H9 (cell line): Measurements from ENCODE around the gene SPECC1L. TPM values are rescaled to one million over a fixed set of nuclear protein-coding genes. Genes with fewer than 3 reads are reported as not detected.

ENCODE experiments used
- DNase-seq: peaks from one replicate; pipeline ENCODE4 v3.0.0-alpha.2; 2017
- H2AFZ ChIP-seq: one replicate; pipeline ENCODE4 v1.6.1; 2013; ENCODE audit warnings: mild to moderate bottlenecking, low read length, control low read depth, moderate library complexity
- H2AK5ac ChIP-seq: 2 replicates; pipeline ENCODE4 v1.6.1; 2013; ENCODE audit warnings: low read length, control low read depth, mixed read lengths; ENCODE audit not compliant: insufficient read length
- H2BK120ac ChIP-seq: one replicate; pipeline ENCODE4 v1.6.1; 2013; ENCODE audit warnings: low read depth, mild to moderate bottlenecking, low read length, control low read depth, inconsistent platforms; ENCODE audit not compliant: poor library complexity, severe bottlenecking
- H2BK12ac ChIP-seq: 2 replicates; pipeline ENCODE4 v1.6.1; 2013; ENCODE audit warnings: low read length, control low read depth, mixed read lengths, low read depth; ENCODE audit not compliant: insufficient read length
- H2BK15ac ChIP-seq: 2 replicates; pipeline ENCODE4 v1.6.1; 2013; ENCODE audit warnings: low read depth, low read length, control low read depth
- H2BK20ac ChIP-seq: one replicate; pipeline ENCODE4 v1.6.1; 2013; ENCODE audit warnings: low read depth, mild to moderate bottlenecking, low read length, control low read depth, inconsistent platforms; ENCODE audit not compliant: poor library complexity, severe bottlenecking
- H2BK5ac ChIP-seq: 2 replicates; pipeline ENCODE4 v1.6.1; 2013; ENCODE audit warnings: low read length, control low read depth, mixed read lengths; ENCODE audit not compliant: insufficient read length
- H3K14ac ChIP-seq: 2 replicates; pipeline ENCODE4 v1.6.1; 2013; ENCODE audit warnings: low read length, control low read depth; ENCODE audit not compliant: insufficient read depth
- H3K18ac ChIP-seq: 2 replicates; pipeline ENCODE4 v1.6.1; 2013; ENCODE audit warnings: low read depth, mild to moderate bottlenecking, mixed read lengths, low read length, control low read depth; ENCODE audit not compliant: insufficient read length
- H3K23ac ChIP-seq: 2 replicates; pipeline ENCODE4 v1.6.1; 2013; ENCODE audit warnings: low read length, control low read depth, mixed read lengths, low read depth; ENCODE audit not compliant: insufficient read length
- H3K23me2 ChIP-seq: 2 replicates; pipeline ENCODE4 v1.6.1; 2013; ENCODE audit warnings: low read depth, mild to moderate bottlenecking, mixed read lengths, low read length, control low read depth; ENCODE audit not compliant: insufficient read length, poor library complexity, severe bottlenecking
- H3K27ac ChIP-seq: 2 replicates; pipeline ENCODE4 v1.5.1; 2013; ENCODE audit warnings: low read length, control low read depth, mixed read lengths, low read depth; ENCODE audit not compliant: insufficient read length
- H3K27me3 ChIP-seq: 2 replicates; pipeline ENCODE4 v1.6.1; 2013; ENCODE audit warnings: low read length, control low read depth, inconsistent platforms; ENCODE audit not compliant: insufficient read depth
- H3K4ac ChIP-seq: 2 replicates; pipeline ENCODE4 v1.6.1; 2013; ENCODE audit warnings: low read depth, mild to moderate bottlenecking, control low read depth, inconsistent platforms, low read length, moderate library complexity
- H3K4me1 ChIP-seq: 2 replicates; pipeline ENCODE4 v1.6.1; 2013; ENCODE audit warnings: low read length, control low read depth, inconsistent platforms; ENCODE audit not compliant: insufficient read depth
- H3K4me2 ChIP-seq: 2 replicates; pipeline ENCODE4 v1.6.1; 2013; ENCODE audit warnings: low read length, control low read depth, mixed read lengths; ENCODE audit not compliant: insufficient read length, insufficient read depth
- H3K56ac ChIP-seq: 2 replicates; pipeline ENCODE4 v1.6.1; 2013; ENCODE audit warnings: low read depth, mild to moderate bottlenecking, mixed read lengths, low read length, control low read depth; ENCODE audit not compliant: insufficient read length
- H3K79me1 ChIP-seq: 2 replicates; pipeline ENCODE4 v1.6.1; 2013; ENCODE audit warnings: low read depth, mild to moderate bottlenecking, moderate library complexity, low read length, control low read depth, inconsistent platforms; ENCODE audit not compliant: insufficient read depth, poor library complexity, severe bottlenecking
- H3K79me2 ChIP-seq: 2 replicates; pipeline ENCODE4 v1.6.1; 2013; ENCODE audit warnings: low read length, control low read depth, inconsistent platforms; ENCODE audit not compliant: insufficient read depth
- H3K9ac ChIP-seq: 2 replicates; pipeline ENCODE4 v1.6.1; 2013; ENCODE audit warnings: low read length, control low read depth, mixed read lengths; ENCODE audit not compliant: insufficient read length; ENCODE audit errors: extremely low read depth
- H3K9me3 ChIP-seq: one replicate; pipeline ENCODE4 v1.6.1; 2013; ENCODE audit warnings: low read depth, low read length, inconsistent platforms; ENCODE audit not compliant: control insufficient read depth
- H3T11ph ChIP-seq: one replicate; pipeline ENCODE4 v1.6.1; 2013; ENCODE audit warnings: mild to moderate bottlenecking, low read length, control low read depth, inconsistent platforms
- H4K20me1 ChIP-seq: one replicate; pipeline ENCODE4 v1.6.1; 2013; ENCODE audit not compliant: control insufficient read depth, insufficient read length, insufficient read depth
- H4K5ac ChIP-seq: 2 replicates; pipeline ENCODE4 v1.6.1; 2013; ENCODE audit warnings: low read depth, mild to moderate bottlenecking, mixed read lengths, low read length, control low read depth; ENCODE audit not compliant: insufficient read length
- H4K8ac ChIP-seq: replicated peaks from 2 replicates; pipeline ENCODE4 v1.6.1; 2013; ENCODE audit warnings: low read length, control low read depth, mixed read lengths, low read depth; ENCODE audit not compliant: insufficient read length
- H4K91ac ChIP-seq: 2 replicates; pipeline ENCODE4 v1.6.1; 2013; ENCODE audit warnings: low read depth, mild to moderate bottlenecking, moderate library complexity, mixed read lengths, low read length, control low read depth; ENCODE audit not compliant: insufficient read length
- H3K27ac Mint-ChIP-seq, 3 experiments: 2 replicates in 2 of 3; 3 replicates in 1 of 3; pipeline ENCODE4 v1.8.0; 2020 to 2021; ENCODE audit warnings: mixed read lengths in 3 of 3, mild to moderate bottlenecking in 1 of 3, moderate library complexity in 1 of 3
- H3K27me3 Mint-ChIP-seq: 2 replicates; pipeline ENCODE4 v1.8.0; 2021; ENCODE audit warnings: low read depth, mild to moderate bottlenecking, moderate library complexity, mixed read lengths
- H3K36me3 Mint-ChIP-seq, 3 experiments: 2 replicates in 2 of 3; 3 replicates in 1 of 3; pipeline ENCODE4 v1.8.0; 2020 to 2021; ENCODE audit warnings: low read depth in 3 of 3, mixed read lengths in 3 of 3; ENCODE audit not compliant: insufficient read depth in 1 of 3
- H3K4me1 Mint-ChIP-seq, 2 experiments: 2 replicates each; pipeline ENCODE4 v1.8.0; 2020; ENCODE audit warnings: mixed read lengths in 2 of 2
- H3K4me3 Mint-ChIP-seq, 2 experiments: 2 replicates in 1 of 2; 3 replicates in 1 of 2; pipeline ENCODE4 v1.8.0; 2020 to 2021; ENCODE audit warnings: mild to moderate bottlenecking in 2 of 2, mixed read lengths in 2 of 2, moderate library complexity in 1 of 2
- H3K9me3 Mint-ChIP-seq, 2 experiments: 2 replicates in 1 of 2; 3 replicates in 1 of 2; pipeline ENCODE4 v1.8.0; 2020; ENCODE audit warnings: mild to moderate bottlenecking in 2 of 2, mixed read lengths in 2 of 2, moderate library complexity in 1 of 2
- CTCF ChIP-seq: fragments of 200-600 bp; sonication (generic); conservative IDR thresholded peaks from 3 replicates; pipeline ENCODE4 v1.8.0; 2021; ENCODE audit warnings: antibody characterized with exemption, mild to moderate bottlenecking
- WGBS: extraction: QIAGEN DNeasy Blood & Tissue Kit; methylation state at CpG from one replicate; pipeline ENCODE4 v1.1.7; 2013; ENCODE audit warnings: missing lambda C conversion rate, low lambda C conversion rate, mixed read lengths; ENCODE audit not compliant: insufficient read length; ENCODE audit errors: extremely low coverage; 5-methylcytosine and 5-hydroxymethylcytosine counted together
- total RNA-seq: library from RNA; stranded (reverse); gene quantifications from 2 replicates; pipeline ENCODE4 v1.2.1, GENCODE V29; 2021

SPECC1L gene
- total RNA-seq, 1 experiment from 2014 or later = 57.1 TPM

- H3T11ph ChIP-seq = no peak overlapping the region
- no peak overlapping the region for H3K4ac ChIP-seq
- H3K27me3 ChIP-seq = no peaks in the 10 kb centered on the region
- no peak overlapping the region for H4K8ac ChIP-seq
- no peak for TF ChIP-seq CTCF
- Mint-ChIP-seq H3K36me3 (peaks cover 29 to 51% (median 47%) of the 10 kb centered on the region in 3 experiments), H3K27me3 (no peaks in the 10 kb centered on the region), H3K9me3 (no peaks in the 10 kb centered on the region), H3K27ac (peak overlapping the region; percentile 87 to 96 (median 92); a peak in 6 of 7 replicates), H3K4me3 (peak overlapping the region in 1 of 2 experiments; percentile 21; a peak in 2 of 5 replicates), H3K4me1 (peaks cover 30 to 34% of the 10 kb centered on the region in 2 experiments)
- no peaks in the 10 kb centered on the region for H4K20me1 ChIP-seq
- no peak overlapping the region for H2BK5ac ChIP-seq
- H2BK15ac ChIP-seq = no peak overlapping the region
- H2BK20ac ChIP-seq = no peak overlapping the region
- no peaks in the 10 kb centered on the region for H3K9me3 ChIP-seq
- no peak overlapping the region for H3K23ac ChIP-seq
- H3K18ac ChIP-seq = no peak overlapping the region
- H3K23me2 ChIP-seq = no peaks in the 10 kb centered on the region
- no peak overlapping the region for H4K5ac ChIP-seq
- H2BK120ac ChIP-seq = no peak overlapping the region
- H2BK12ac ChIP-seq = no peak overlapping the region
- no peak overlapping the region for H2AFZ ChIP-seq
- WGBS = no CpG with 5 or more reads among the region's 6 CpGs
- DNase-seq = no peak
- H3K4me1 ChIP-seq = peaks cover 13% of the 10 kb centered on the region
- no peaks in the 10 kb centered on the region for H3K79me1 ChIP-seq
- no peak overlapping the region for H3K14ac ChIP-seq
- H2AK5ac ChIP-seq = no peak overlapping the region
- peak overlapping the region; percentile 10 for H3K27ac ChIP-seq
- peak overlapping the region; percentile 30 for H3K4me2 ChIP-seq
- no peaks in the 10 kb centered on the region for H3K79me2 ChIP-seq
- H3K56ac ChIP-seq = no peak overlapping the region
- no peak overlapping the region for H4K91ac ChIP-seq
- H3K9ac ChIP-seq = no peak overlapping the region
These were observed 67.4 kb downstream of the SPECC1L start for GRCh38 chr22:24337894-24338645.
